Smooth muscle cell (in vitro differentiated cells): ENCODE data around the gene ACAP3. TPM values are rescaled to one million over a fixed set of nuclear protein-coding genes. Genes with fewer than 3 reads are reported as not detected.

ENCODE experiments used
- DNase-seq: peaks from one replicate; lab custom pipeline; 2025; ENCODE audit not compliant: unreplicated experiment; lab: John Stamatoyannopoulos, UW
- H2AFZ ChIP-seq: fragments of 200-600 bp; sonication (generic); 2 replicates; pipeline ENCODE4 v1.6.0; 2016; ENCODE audit warnings: antibody characterized with exemption, low read depth, mild to moderate bottlenecking
- H3F3A ChIP-seq: fragments of 200-600 bp; sonication (generic); 2 replicates; pipeline ENCODE4 v1.6.0; 2017; ENCODE audit warnings: antibody characterized with exemption, low read depth
- H3K27ac ChIP-seq: fragments of 200-600 bp; sonication (generic); 2 replicates; pipeline ENCODE4 v1.5.1; 2016; ENCODE audit warnings: low read depth, mild to moderate bottlenecking
- H3K27me3 ChIP-seq: fragments of 200-600 bp; sonication (generic); 2 replicates; pipeline ENCODE4 v1.6.1; 2016; ENCODE audit warnings: low read depth, mild to moderate bottlenecking
- H3K36me3 ChIP-seq: fragments of 200-600 bp; sonication (generic); 2 replicates; pipeline ENCODE4 v1.5.1; 2016; ENCODE audit warnings: low read depth
- H3K4me1 ChIP-seq: fragments of 200-600 bp; sonication (generic); 2 replicates; pipeline ENCODE4 v1.5.1; 2016; ENCODE audit warnings: low read depth
- H3K4me2 ChIP-seq: fragments of 200-600 bp; sonication (generic); 2 replicates; pipeline ENCODE4 v1.6.0; 2016; ENCODE audit warnings: mild to moderate bottlenecking
- H3K4me3 ChIP-seq: fragments of 200-600 bp; sonication (generic); 2 replicates; pipeline ENCODE4 v1.5.1; 2016; ENCODE audit warnings: mild to moderate bottlenecking
- H3K79me2 ChIP-seq: fragments of 200-600 bp; sonication (generic); 2 replicates; pipeline ENCODE4 v1.6.0; 2016; ENCODE audit warnings: low read depth, mild to moderate bottlenecking
- H3K9ac ChIP-seq: fragments of 200-600 bp; sonication (generic); 2 replicates; pipeline ENCODE4 v1.6.0; 2016; ENCODE audit warnings: low read depth
- H3K9me3 ChIP-seq: fragments of 200-600 bp; sonication (generic); replicated peaks from 2 replicates; pipeline ENCODE4 v1.5.1; 2016; ENCODE audit warnings: low read depth
- H4K20me1 ChIP-seq: fragments of 200-600 bp; sonication (generic); 2 replicates; pipeline ENCODE4 v1.6.0; 2016; ENCODE audit warnings: low read depth
- CTCF ChIP-seq: fragments of 200-600 bp; sonication (generic); IDR thresholded peaks from 2 replicates; pipeline ENCODE4 v1.5.1; 2017; ENCODE audit warnings: borderline replicate concordance, mild to moderate bottlenecking, antibody characterized with exemption; ENCODE audit not compliant: insufficient read depth, poor library complexity, severe bottlenecking
- WGBS: methylation state at CpG from one replicate; pipeline ENCODE4 v1.1.7; 2016; ENCODE audit warnings: low lambda C conversion rate; 5-methylcytosine and 5-hydroxymethylcytosine counted together
- polyA plus RNA-seq: library from polyadenylated mRNA; unstranded; fragments of >200 nt; fragmentation: Nextera tagmentation; extraction: Ambion mirVana; gene quantifications from 2 replicates; pipeline ENCODE4 v1.2.1, GENCODE V29; 2016
- total RNA-seq: library from RNA; depleted of rRNA; stranded (reverse); fragments of >200 nt; gene quantifications from 2 replicates; pipeline ENCODE4 v1.2.3, GENCODE V29; 2014

The ACAP3 gene
- total and polyA plus RNA-seq, 2 experiments from 2014 or later, result 29.9 to 63.9 TPM

- H3F3A ChIP-seq, result no peaks in the 10 kb centered on the region
- no peak overlapping the region for H3K9ac ChIP-seq
These were observed 15.2 kb upstream of the ACAP3 start for GRCh38 chr1:1322952-1323351.

GRCh38 chr1:1322418-1322817 is 14.7 kb upstream of the ACAP3 start:
- WGBS, result 100% methylated on average over 2 of the region's 14 CpGs
- H2AFZ ChIP-seq, result no peak overlapping the region
- peaks cover 7% of the 10 kb centered on the region for H3K4me1 ChIP-seq
- H3K27me3 ChIP-seq, result no peaks in the 10 kb centered on the region
- H3K4me2 ChIP-seq, result no peak overlapping the region
- no peak overlapping the region for H3K27ac ChIP-seq
- no peak overlapping the region for H3K4me3 ChIP-seq
- H3K36me3 ChIP-seq, result no peaks in the 10 kb centered on the region
- H3K9ac ChIP-seq, result no peak overlapping the region
- peaks cover 76% of the 10 kb centered on the region for H4K20me1 ChIP-seq
- no peaks in the 10 kb centered on the region for H3K9me3 ChIP-seq
- H3F3A ChIP-seq, result no peaks in the 10 kb centered on the region
- no peak for TF ChIP-seq CTCF
- no peak for DNase-seq
- H3K79me2 ChIP-seq, result peaks cover 79% of the 10 kb centered on the region

More at GRCh38 chr1:1322952-1323351, 15.2 kb upstream of the ACAP3 start:
- peaks cover 70% of the 10 kb centered on the region for H4K20me1 ChIP-seq
- H3K9me3 ChIP-seq, result no peaks in the 10 kb centered on the region
- TF ChIP-seq CTCF, result no peak
- no peaks in the 10 kb centered on the region for H3K36me3 ChIP-seq
- H3K27ac ChIP-seq, result no peak overlapping the region
- no peak overlapping the region for H2AFZ ChIP-seq
- H3K4me2 ChIP-seq, result peak overlapping the region; percentile 7
- H3K4me1 ChIP-seq, result peaks cover 7% of the 10 kb centered on the region
- no peak overlapping the region for H3K4me3 ChIP-seq
- no peak for DNase-seq
- no peaks in the 10 kb centered on the region for H3K27me3 ChIP-seq
- H3K79me2 ChIP-seq, result peaks cover 75% of the 10 kb centered on the region
- 96% methylated on average over 10 of the region's 10 CpGs for WGBS

GRCh38 chr1:1321477-1321876 is 13.7 kb upstream of the ACAP3 start:
- Histone ChIP-seq H3K9me3 (no peaks in the 10 kb centered on the region), H3K27me3 (no peaks in the 10 kb centered on the region), H3F3A (no peaks in the 10 kb centered on the region), H4K20me1 (peaks cover 74% of the 10 kb centered on the region), H3K79me2 (peaks cover 80% of the 10 kb centered on the region), H3K4me3 (no peak overlapping the region), H3K4me2 (no peak overlapping the region), H3K27ac (no peak overlapping the region), H2AFZ (no peak overlapping the region), H3K36me3 (no peaks in the 10 kb centered on the region), H3K4me1 (peaks cover 7% of the 10 kb centered on the region), H3K9ac (no peak overlapping the region)
- TF ChIP-seq CTCF, result no peak
- 96% methylated on average over 8 of the region's 8 CpGs for WGBS
- DNase-seq, result no peak

GRCh38 chr1:1320666-1321448 is 13.1 kb upstream of the ACAP3 start:
- H3K9me3 ChIP-seq, result no peaks in the 10 kb centered on the region
- no peak overlapping the region for H2AFZ ChIP-seq

More at GRCh38 chr1:1320666-1321448, 13.1 kb upstream of the ACAP3 start:
- WGBS, result 93% methylated on average over 21 of the region's 23 CpGs
- Histone ChIP-seq H3K36me3 (no peaks in the 10 kb centered on the region), H4K20me1 (peaks cover 75% of the 10 kb centered on the region), H3F3A (no peaks in the 10 kb centered on the region), H3K27me3 (no peaks in the 10 kb centered on the region), H3K4me3 (no peak overlapping the region), H3K27ac (no peak overlapping the region), H3K9ac (no peak overlapping the region), H3K4me1 (peaks cover 7% of the 10 kb centered on the region), H3K4me2 (no peak overlapping the region), H3K79me2 (peaks cover 74% of the 10 kb centered on the region)
- DNase-seq, result no peak
- no peak for TF ChIP-seq CTCF
